Hematopoietic multipotent progenitor cell treated with erythropoietin and hydrocortisone succinate and interleukin-3 and kit ligand, for 8 days (in vitro differentiated cells): Measurements from ENCODE around the gene FAM3B.
"Not testable (repeated sequence)": the region's sequence is repeated elsewhere in the genome, so short reads cannot be mapped to it uniquely, and the experiment has no call there.

Experiments used
- DNase-seq: peaks from one replicate; pipeline ENCODE4 v3.0.0-alpha.2; 2015

FAM3B gene

DNA sequence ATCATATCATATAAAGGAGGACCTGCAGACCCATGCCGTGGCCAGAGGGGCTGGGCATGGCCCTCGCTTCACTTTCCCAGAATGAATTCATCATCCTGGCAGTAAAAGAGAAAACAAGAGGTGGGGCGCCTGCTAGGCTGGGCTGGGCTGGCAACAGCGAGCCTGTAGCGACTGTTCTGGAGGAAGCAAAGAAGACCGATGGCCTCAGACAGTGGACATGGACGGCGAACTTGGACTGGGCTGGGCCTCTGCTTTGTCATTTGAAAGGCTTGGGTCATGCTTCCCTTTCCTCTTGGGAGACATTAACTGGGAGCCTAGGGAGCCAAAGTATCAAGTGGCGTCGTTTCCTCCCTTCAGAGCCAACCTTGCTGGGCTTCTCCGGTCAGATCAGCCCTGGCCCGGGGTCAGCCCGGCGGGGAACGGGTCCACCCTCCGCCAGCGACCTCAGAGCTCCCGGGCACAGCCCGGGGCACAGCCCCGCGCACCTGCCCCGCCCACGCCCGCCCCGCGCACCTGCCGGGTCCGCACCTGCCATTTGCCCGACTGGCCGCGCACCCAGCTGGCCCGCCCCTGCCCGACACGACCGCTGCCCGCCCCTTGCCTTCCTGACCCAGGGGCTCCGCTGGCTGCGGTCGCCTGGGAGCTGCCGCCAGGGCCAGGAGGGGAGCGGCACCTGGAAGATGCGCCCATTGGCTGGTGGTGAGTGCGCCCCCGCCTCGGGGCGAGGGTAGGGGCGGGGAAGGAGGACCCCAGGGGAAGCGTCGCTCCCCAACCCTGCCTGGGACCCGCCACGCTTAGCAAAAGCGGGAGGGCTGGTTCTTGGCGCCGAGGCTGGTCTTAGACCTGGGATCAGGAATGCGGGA is at the start of gene FAM3B:
TSS of gene FAM3B (plus strand) at position 602 of the 863 bp plus-strand sequence. CDS start at position 681, 79 bp downstream.
- DNase-seq = no peak

- DNase-seq = no peak
These were observed 49.3 kb upstream of the FAM3B start for GRCh38 chr21:41267346-41267745.

DNA sequence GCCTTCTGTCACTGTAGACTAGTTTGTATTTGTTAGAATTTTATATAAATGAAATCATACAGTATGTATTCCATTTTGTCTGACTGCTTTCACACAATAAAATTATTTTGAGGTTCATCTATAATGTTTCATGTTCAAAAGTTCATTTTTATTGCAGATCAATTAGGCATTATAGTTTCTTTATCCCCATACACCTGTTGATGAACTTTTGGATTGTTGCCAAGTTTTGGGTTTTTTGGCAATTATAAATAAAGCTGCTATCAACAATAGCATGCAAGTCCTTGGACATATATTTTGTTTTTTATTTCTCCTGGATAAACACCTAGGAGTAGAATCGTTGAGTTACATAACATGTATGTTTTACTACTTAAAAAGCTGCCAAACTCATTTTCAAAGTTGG is 47.1 kb upstream of the FAM3B start:
- DNase-seq = no peak

GRCh38 chr21:41277196-41277595 is 39.4 kb upstream of the FAM3B start:
- no peak for DNase-seq

- no peak for DNase-seq
These were observed 38.8 kb upstream of the FAM3B start for GRCh38 chr21:41277846-41278245.

DNA sequence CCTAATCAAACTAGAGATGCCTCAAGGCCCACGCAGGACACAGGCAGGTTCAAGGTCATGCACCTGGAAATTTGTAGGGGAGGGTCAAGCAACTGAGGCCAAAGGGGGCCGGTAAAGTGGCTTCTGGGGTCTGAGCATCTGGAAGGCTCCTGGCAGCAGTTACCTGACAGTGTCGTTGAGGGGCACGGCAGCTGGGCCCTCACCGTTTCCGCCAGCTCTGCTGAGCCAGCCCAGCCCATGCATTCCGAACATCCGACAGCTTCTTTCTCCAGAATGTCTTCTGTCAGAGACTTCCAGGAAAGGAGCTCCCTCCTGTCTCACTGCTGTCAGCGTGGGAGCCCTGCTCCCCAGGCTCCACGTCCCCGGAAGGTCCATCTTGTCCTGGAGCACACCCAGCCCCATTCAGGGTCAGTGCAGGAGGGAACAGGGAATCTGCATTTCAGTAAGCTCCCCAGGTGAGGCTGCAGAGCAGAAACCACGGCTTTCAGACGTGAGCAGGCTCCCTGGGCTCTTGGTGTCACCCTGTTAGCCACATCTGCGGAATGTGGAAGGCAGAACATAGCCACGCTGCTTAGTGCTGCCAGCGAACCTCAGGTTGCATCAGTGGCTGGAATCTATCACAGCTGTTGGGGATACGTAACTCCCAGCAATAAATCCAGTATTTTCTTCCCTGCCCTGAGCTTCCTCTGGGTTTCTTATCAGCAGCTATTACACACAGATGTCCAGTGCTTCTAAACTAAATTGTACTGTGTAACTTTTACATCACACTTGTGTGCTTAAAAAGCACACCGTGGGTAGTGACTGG is 36.3 kb upstream of the FAM3B start:
- no peak for DNase-seq

- no peak for DNase-seq
These were observed 34.2 kb upstream of the FAM3B start for GRCh38 chr21:41282412-41282811.

DNA sequence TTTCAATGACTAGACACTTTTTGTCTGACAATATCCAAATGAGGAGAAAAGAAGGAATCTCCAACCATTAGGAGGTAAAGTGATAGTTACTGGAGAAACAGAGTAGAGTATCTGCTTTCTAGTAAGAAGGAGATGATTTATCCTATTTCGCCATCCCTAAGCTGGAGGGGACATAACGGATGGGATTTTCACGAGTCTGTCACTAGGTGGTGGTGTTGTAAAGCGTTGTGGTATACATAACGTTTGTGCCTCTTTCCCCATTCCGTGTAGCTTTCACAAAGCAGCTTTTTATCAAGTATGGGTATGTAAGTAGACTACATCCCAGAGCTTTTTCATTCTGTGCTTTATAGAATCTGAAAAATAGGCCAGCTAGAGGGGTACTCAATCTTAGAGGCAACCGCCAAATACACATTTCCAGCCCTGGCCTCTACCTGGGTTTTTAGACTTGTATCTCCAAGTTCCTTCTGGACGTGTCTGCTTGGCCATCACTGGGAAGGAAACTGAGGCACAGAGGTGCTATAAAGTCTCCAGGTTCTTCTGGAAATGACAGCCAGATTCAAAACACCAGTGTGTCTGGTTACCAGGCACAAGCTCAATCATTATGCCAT is 33.3 kb upstream of the FAM3B start:
- DNase-seq = peak; percentile 76

GRCh38 chr21:41289431-41289830 is 27.2 kb upstream of the FAM3B start:
- no peak for DNase-seq

DNA sequence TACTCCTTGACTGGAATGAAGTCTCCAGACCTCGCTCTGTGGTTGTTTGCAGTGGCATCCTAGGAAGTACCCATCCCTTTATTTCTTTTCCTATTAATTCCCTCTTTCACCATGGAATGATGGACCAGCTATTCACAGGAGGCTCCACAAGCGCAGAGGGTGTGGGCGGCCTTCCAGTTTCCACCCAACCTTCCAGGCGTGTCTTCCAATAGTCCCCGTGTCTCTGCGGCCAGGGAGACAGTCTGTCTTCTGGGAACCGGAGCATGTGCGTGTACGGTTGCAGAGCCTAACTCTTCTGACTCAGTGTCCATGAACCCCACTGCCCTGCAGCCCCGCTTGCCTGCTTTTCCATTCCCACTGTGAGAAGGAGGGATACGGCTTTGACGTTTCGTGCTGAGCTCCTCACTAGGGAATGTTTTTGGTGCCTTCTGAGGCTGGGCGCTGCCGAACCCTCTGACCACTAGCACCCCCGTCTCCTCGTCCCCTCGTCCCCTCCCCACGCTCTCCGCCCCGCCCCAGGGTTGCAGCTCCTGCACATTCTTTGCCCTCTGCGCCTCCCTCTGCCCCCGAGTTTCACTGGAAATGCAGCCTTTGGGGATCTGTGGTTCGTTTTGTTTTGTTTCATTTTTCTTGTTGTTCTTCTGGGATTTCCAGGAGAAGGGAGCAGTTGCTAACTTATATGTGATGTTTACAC is 26.3 kb upstream of the FAM3B start:
- no peak for DNase-seq

GRCh38 chr21:41294548-41295231 is 21.9 kb upstream of the FAM3B start:
- DNase-seq = no peak

GRCh38 chr21:41295721-41296254 is 20.8 kb upstream of the FAM3B start:
- DNase-seq = no peak

DNA sequence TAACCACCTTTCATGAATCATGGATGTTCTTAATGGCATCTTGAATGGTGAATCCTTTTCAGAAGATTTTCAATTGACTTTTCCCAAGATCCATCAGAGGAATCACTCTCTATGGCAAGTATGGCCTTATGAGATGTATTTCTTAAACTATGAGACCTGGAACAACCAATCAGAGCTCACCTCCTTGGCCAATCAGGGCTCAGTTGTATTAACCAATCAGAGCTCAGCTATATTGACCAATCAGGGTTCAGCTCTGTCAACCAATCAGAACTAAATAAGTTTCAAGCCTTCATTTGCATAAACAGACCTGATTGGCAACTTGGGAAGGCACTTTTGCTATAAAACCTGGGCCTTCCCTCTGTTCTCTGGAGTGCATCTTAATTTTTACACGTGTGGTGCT is 13.6 kb upstream of the FAM3B start:
- DNase-seq = no peak

DNA sequence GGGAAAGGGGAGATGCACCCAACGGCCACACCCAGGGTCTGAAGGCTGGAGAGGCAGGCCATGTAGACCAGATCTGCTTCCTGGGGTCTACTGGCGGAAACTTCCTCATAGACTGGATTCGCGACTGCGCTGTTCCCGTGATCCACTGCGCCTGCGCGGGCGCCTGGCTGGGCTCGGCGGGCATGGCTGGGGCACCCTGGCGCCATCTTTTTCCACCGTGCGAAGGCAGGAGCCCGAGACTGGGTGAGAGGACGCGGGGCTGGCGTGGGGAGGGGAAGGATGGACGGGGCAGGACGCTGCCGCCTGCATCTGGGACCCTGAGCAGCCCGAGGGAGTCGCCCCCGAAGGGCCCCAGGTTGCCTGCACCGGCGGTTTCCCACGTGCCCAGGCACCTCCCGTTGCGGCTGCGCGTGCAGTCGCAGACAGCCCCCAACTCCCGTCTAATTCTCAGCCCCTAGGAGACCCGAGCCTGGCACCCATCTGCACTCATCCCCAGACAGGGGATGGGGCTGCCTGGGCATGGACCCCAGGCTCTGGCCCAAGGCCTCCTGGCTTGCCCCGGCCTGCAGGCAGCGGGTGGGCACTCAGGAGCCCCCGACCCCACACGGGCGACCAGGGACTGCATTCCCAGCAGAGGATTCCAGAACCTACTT is 12.4 kb upstream of the FAM3B start:
- DNase-seq = no peak

GRCh38 chr21:41307219-41307618 is 9.4 kb upstream of the FAM3B start:
- DNase-seq = no peak

- DNase-seq = not testable (repeated sequence)
These were observed 3.1 kb upstream of the FAM3B start for GRCh38 chr21:41313285-41314164.

GRCh38 chr21:41315726-41316125 is 875 bp upstream of the FAM3B start:
- no peak for DNase-seq

- no peak for DNase-seq
These were observed 427 bp downstream of the FAM3B start for GRCh38 chr21:41317063-41317392.

- no peak for DNase-seq
These were observed 857 bp downstream of the FAM3B start for GRCh38 chr21:41317458-41317857.

GRCh38 chr21:41318218-41318617 is 1.6 kb downstream of the FAM3B start:
- no peak for DNase-seq

GRCh38 chr21:41319273-41319672 is 2.7 kb downstream of the FAM3B start:
- no peak for DNase-seq
